Measurements from ENCODE around the gene RAB38.

Gene RAB38

DNA sequence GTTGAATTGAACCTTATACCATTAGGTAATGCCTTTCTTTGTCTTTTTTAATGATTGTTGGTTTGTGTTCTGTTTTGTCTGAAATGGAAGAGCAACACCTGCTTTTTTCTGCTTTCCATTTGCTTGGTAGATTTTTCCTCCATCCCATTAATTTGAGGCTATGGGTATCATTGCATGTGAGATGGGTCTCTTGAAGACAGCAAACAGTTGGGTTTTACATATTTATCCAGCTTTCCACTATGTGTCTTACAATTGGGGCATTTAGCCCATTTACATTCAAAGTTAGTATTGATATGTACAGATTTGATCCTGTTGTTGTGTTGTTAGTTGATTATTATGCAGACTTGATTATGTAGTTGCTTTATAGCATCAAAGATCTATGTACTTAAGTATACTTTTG lies 21.1 kb upstream of the RAB38 start:
- H3K4me3 ChIP-seq = no peak overlapping the region
- H3K27ac ChIP-seq = no peak overlapping the region
- DNase-seq (ENCODE audit: low read depth, low spot score) = no peak
- no peak overlapping the region for H3K9ac ChIP-seq (ENCODE audit: insufficient read length)
- no peak for TF ChIP-seq FOXP2 (optimal IDR thresholded peaks at IDR 0.05; ENCODE audit: control extremely low read depth, extremely low read length, insufficient read depth)
- no peak for TF ChIP-seq POLR2AphosphoS5 (IDR thresholded peaks at IDR 0.05; ENCODE audit: borderline replicate concordance, low read depth, low read length)
- no peak for TF ChIP-seq EZH2 (IDR thresholded peaks at IDR 0.05)
- no peaks in the 10 kb centered on the region for H3K36me3 ChIP-seq (ENCODE audit: insufficient read depth, low read length)
- H3K9me3 ChIP-seq (ENCODE audit: low read depth, low read length) = 0 out of 2 replicates have a peak, but pooled peaks cover 3% of the 10 kb centered on the region

DNA sequence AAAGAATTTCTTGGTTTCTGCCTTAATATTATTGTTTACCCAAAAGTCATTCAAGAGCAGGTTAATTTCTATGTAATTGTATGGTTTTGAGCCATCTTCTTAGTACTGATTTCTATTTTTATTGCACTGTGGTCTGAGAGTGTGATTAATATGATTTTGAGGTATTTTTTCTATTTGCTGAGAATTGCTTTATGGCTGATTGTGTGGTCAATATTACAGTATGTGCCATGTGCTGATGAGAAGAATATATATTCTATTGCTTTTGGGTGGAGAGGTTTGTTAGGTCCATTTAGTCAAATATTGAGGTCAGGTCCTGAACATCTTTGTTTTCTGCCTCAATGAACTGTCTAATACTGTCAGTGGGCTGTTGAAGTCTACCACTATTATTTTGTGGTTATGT lies 20.7 kb upstream of the RAB38 start:
- Histone ChIP-seq H3K27ac (no peak overlapping the region), H3K36me3 (ENCODE audit: insufficient read depth, low read length) (no peaks in the 10 kb centered on the region), H3K9ac (ENCODE audit: insufficient read length) (no peak overlapping the region), H3K4me3 (no peak overlapping the region), H3K9me3 (ENCODE audit: low read depth, low read length) (0 out of 2 replicates have a peak, but pooled peaks cover 3% of the 10 kb centered on the region)
- TF ChIP-seq EZH2 (IDR thresholded peaks at IDR 0.05) (no peak), FOXP2 (optimal IDR thresholded peaks at IDR 0.05; ENCODE audit: control extremely low read depth, extremely low read length, insufficient read depth) (no peak), POLR2AphosphoS5 (IDR thresholded peaks at IDR 0.05; ENCODE audit: borderline replicate concordance, low read depth, low read length) (no peak)
- no peak for DNase-seq (ENCODE audit: low read depth, low spot score)

DNA sequence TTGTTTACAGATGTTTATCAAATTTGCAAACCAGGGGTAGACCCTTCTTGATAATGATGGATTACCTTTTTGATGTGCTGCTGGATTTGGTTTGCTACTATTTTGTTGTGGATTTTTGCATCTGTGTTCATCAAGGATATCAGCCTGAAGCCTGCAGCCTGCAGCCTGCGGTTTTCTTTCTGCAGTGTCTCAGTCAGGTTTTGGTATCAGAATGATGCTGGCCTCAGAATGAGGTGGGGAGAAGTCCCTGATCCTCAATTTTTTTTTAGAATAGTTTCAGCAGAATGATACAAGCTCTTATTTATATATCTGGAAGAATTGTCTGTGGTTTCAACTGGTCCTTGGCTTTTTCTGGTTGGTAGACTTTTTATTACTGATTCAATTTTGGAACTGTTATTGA lies 19.7 kb upstream of the RAB38 start:
- no peak overlapping the region for H3K9ac ChIP-seq (ENCODE audit: insufficient read length)
- no peak overlapping the region for H3K27ac ChIP-seq
- no peak for DNase-seq (ENCODE audit: low read depth, low spot score)
- TF ChIP-seq FOXP2 (optimal IDR thresholded peaks at IDR 0.05; ENCODE audit: control extremely low read depth, extremely low read length, insufficient read depth) = no peak
- TF ChIP-seq POLR2AphosphoS5 (IDR thresholded peaks at IDR 0.05; ENCODE audit: borderline replicate concordance, low read depth, low read length) = no peak
- TF ChIP-seq EZH2 (IDR thresholded peaks at IDR 0.05) = no peak
- no peak overlapping the region for H3K4me3 ChIP-seq
- 0 out of 2 replicates have a peak, but pooled peaks cover 3% of the 10 kb centered on the region for H3K9me3 ChIP-seq (ENCODE audit: low read depth, low read length)
- H3K36me3 ChIP-seq (ENCODE audit: insufficient read depth, low read length) = no peaks in the 10 kb centered on the region

DNA sequence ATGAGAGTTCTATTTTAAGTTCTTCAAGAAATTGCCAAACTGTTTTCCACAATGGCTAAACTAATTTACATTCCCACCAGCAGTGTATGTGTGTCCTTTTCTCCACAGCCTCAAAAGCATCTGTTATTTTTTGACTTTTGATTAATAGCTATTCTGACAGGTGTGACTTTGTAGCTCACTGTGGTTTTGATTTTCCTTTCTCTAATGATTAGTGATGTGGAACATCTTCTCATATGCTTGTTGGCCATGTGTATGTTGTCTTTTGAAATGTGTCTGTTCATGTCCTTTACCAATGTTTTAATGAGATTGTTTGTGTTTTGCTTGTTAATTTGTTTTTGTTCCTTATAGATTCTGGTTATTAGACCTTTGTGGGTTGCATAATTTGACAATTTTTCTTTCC lies 18.0 kb upstream of the RAB38 start:
- H3K27ac ChIP-seq = no peak overlapping the region
- 0 out of 2 replicates have a peak, but pooled peaks cover 3% of the 10 kb centered on the region for H3K9me3 ChIP-seq (ENCODE audit: low read depth, low read length)
- no peak overlapping the region for H3K9ac ChIP-seq (ENCODE audit: insufficient read length)
- no peaks in the 10 kb centered on the region for H3K36me3 ChIP-seq (ENCODE audit: insufficient read depth, low read length)
- no peak overlapping the region for H3K4me3 ChIP-seq
- no peak for TF ChIP-seq POLR2AphosphoS5 (IDR thresholded peaks at IDR 0.05; ENCODE audit: borderline replicate concordance, low read depth, low read length)
- no peak for TF ChIP-seq FOXP2 (optimal IDR thresholded peaks at IDR 0.05; ENCODE audit: control extremely low read depth, extremely low read length, insufficient read depth)
- TF ChIP-seq EZH2 (IDR thresholded peaks at IDR 0.05) = no peak
- DNase-seq (ENCODE audit: low read depth, low spot score) = no peak

DNA sequence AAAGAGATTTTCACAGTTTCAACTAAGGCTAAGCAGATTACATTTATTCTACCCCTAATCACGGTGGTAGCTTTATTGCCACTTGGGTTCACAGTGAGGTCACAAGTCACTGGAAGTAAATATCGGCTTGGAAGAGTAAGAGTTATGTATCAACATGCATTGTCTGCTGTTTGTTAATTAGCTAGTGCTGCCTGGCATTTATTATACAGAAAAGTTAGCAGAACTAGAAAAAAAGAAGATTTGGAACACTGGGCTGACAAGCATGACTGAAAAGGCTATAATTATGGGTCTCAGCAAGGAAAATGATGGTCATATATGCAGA lies 13.7 kb upstream of the RAB38 start:
- Histone ChIP-seq H3K9me3 (ENCODE audit: low read depth, low read length) (0 out of 2 replicates have a peak, but pooled peaks cover 3% of the 10 kb centered on the region), H3K27ac (no peak overlapping the region), H3K36me3 (ENCODE audit: insufficient read depth, low read length) (no peaks in the 10 kb centered on the region), H3K4me3 (no peak overlapping the region), H3K9ac (ENCODE audit: insufficient read length) (no peak overlapping the region)
- DNase-seq (ENCODE audit: low read depth, low spot score) = no peak
- TF ChIP-seq EZH2 (IDR thresholded peaks at IDR 0.05) (no peak), POLR2AphosphoS5 (IDR thresholded peaks at IDR 0.05; ENCODE audit: borderline replicate concordance, low read depth, low read length) (no peak)

DNA sequence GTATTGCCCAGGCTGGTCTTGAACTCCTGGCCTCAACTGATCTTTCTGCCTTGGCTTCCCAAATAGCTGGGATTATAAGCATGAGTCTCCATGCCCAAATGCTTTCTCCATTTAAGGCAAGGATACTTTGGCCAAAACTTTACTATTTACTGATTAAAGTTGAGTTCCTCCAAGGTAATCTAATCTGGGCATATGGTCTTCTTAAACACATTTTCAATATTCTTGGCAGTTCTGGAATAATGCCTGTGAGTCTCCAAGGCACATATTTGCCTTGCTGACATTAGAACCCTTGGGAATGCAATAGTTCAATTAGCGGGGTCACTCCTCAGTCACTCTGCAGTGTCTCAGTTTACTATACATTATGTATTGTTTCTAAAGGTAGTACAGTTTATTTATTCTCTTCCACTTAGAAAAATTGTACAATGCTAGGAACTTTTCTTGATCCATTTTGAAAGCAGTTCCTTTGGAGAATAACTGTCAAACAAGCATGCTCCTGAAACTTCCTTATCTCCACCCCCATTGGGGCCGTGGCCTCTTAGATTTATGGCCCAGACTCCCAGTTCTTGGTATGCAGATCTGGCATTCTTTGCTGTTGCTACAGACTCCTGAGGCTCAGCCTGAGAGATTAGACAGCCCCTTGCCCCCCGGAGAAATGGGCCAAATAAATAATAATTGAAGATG lies 13.1 kb upstream of the RAB38 start:
- TF ChIP-seq EZH2 (IDR thresholded peaks at IDR 0.05) (no peak), FOXP2 (optimal IDR thresholded peaks at IDR 0.05; ENCODE audit: control extremely low read depth, extremely low read length, insufficient read depth) (no peak), POLR2AphosphoS5 (IDR thresholded peaks at IDR 0.05; ENCODE audit: borderline replicate concordance, low read depth, low read length) (no peak)
- H3K4me3 ChIP-seq = no peak overlapping the region
- H3K36me3 ChIP-seq (ENCODE audit: insufficient read depth, low read length) = no peaks in the 10 kb centered on the region
- H3K9ac ChIP-seq (ENCODE audit: insufficient read length) = no peak overlapping the region
- 0 out of 2 replicates have a peak, but pooled peaks cover 3% of the 10 kb centered on the region for H3K9me3 ChIP-seq (ENCODE audit: low read depth, low read length)
- H3K27ac ChIP-seq = no peak overlapping the region
- DNase-seq (ENCODE audit: low read depth, low spot score) = no peak

DNA sequence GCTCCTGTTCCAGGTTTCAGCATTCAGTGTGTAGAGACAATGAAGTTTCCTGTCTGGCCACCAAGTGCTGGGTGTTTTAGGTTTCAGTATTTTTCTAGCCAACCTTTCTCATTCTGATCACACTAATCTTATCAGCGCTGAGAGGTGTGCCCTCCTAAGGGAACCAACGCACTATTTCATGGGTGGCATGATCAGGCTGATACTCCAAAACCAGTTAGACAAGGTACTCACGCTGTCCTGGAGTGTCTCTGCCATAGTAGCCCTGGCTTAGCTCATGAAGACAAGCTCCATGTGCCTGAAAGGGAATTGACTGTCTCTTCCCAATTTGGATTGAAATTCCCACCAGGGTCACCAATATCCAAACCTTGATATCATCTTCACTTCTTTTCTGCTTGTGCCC lies 8.0 kb upstream of the RAB38 start:
- no peaks in the 10 kb centered on the region for H3K9me3 ChIP-seq (ENCODE audit: low read depth, low read length)
- no peak for DNase-seq (ENCODE audit: low read depth, low spot score)
- no peak overlapping the region for H3K9ac ChIP-seq (ENCODE audit: insufficient read length)
- H3K4me3 ChIP-seq = no peak overlapping the region
- H3K36me3 ChIP-seq (ENCODE audit: insufficient read depth, low read length) = no peaks in the 10 kb centered on the region
- H3K27ac ChIP-seq = no peak overlapping the region
- no peak for TF ChIP-seq POLR2AphosphoS5 (IDR thresholded peaks at IDR 0.05; ENCODE audit: borderline replicate concordance, low read depth, low read length)
- TF ChIP-seq FOXP2 (optimal IDR thresholded peaks at IDR 0.05; ENCODE audit: control extremely low read depth, extremely low read length, insufficient read depth) = no peak
- no peak for TF ChIP-seq EZH2 (IDR thresholded peaks at IDR 0.05)

DNA sequence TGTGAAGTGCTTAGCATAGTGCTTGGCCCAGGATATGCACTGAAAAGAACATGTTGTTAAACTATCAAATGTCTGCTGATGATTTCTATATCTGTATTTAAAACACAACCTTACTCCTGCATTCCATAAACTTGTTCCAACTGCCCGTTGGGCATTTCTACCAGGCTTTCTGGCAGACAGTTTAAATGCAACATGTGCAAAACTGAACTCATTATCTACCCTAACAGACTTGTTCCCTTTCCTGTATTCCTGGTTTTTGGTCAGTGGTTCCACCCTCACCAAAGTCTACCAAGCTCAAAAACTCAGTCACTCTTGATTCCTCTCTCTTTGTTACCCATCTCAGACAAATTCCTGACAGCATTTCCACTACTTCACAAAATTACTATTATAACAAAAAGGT lies 6.5 kb upstream of the RAB38 start:
- no peak overlapping the region for H3K27ac ChIP-seq
- TF ChIP-seq POLR2AphosphoS5 (IDR thresholded peaks at IDR 0.05; ENCODE audit: borderline replicate concordance, low read depth, low read length) = no peak
- TF ChIP-seq EZH2 (IDR thresholded peaks at IDR 0.05) = no peak
- TF ChIP-seq FOXP2 (optimal IDR thresholded peaks at IDR 0.05; ENCODE audit: control extremely low read depth, extremely low read length, insufficient read depth) = no peak
- no peaks in the 10 kb centered on the region for H3K36me3 ChIP-seq (ENCODE audit: insufficient read depth, low read length)
- H3K9me3 ChIP-seq (ENCODE audit: low read depth, low read length) = no peaks in the 10 kb centered on the region
- no peak overlapping the region for H3K9ac ChIP-seq (ENCODE audit: insufficient read length)
- DNase-seq (ENCODE audit: low read depth, low spot score) = no peak
- H3K4me3 ChIP-seq = no peak overlapping the region

Data from SK-N-MC (cell line).